Stimulated activated CD4-positive, alpha-beta T cell treated with anti-CD3 and anti-CD28 coated beads, Interleukin-12 subunit alpha, Interleukin-12 subunit beta, amount 100 ng/mL, for 24 hours (primary cell): ENCODE data around the gene APOBEC3F.

Experiments used
- DNase-seq, 2 experiments: peaks; one replicate each; pipeline ENCODE4 v3.0.0-alpha.2; 2020; ENCODE audit warnings: low read depth in 2 of 2

APOBEC3F gene

DNA sequence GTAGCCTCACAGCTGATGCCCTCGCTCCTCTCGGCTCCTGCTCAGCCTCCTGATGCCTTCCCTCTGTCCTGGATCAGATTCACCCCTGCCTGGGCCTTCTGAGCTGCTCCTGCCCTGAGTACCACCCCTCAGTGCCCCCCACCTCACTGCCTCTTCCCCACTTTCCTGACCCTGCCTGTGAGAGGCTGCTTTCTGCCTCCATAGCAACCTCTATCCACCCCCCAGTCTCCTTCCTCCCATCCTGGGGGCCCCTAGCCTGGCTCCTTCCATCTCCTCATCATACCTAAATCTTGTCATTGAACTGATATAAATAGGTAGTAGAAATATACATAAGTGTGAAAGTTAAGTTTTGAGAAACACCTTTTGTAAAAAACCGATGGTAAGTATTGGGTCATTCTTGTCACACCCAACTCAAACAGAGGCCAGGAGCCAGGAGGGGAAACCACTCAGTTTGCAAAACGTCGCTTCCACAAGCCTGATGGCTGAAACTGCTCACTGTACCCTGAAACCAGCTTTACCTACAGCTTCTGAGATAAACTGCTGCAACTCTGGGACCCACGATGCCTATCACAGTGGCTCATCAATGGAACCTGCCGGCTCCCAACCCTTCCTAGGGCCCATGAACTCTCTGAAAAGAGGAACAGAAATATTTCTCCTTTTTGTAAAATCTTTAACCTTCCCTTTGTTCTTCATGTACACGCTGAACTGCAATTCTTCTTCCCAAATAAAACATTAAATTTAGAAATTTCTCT is 51.6 kb downstream of the APOBEC3F start:
- DNase-seq, result no peak

DNA sequence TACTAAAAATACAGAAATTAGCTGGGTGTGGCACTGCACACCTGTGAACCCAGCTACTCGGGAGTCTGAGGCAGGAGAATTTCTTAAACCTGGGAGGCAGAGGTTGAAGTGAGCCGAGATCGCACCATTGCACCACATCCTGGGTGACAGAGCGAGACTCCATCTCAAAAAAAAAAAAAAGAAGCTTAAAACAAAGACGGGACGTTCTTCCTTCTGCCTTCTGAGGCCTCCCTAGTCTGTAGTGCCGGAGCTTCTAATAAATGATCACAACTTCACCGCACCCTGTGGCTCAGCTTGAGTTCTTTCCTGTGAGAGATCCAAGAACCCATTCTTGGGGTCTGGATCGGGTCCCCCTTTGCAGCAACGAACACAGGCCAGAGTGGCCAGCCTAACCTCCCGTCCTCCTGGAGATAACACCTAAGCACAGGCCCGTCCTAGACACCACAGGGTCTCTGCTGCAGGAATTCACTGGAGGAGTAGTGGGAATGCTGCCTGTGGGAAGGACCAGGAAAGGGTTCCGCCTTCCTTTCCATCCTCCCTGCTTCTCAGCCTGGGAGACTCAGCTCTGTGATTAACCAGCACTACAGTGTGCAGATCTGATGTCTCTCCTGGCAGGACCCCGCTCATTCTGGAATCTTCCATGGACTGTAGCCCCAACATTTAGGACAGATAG is 54.2 kb downstream of the APOBEC3F start:
- no peak for DNase-seq

DNA sequence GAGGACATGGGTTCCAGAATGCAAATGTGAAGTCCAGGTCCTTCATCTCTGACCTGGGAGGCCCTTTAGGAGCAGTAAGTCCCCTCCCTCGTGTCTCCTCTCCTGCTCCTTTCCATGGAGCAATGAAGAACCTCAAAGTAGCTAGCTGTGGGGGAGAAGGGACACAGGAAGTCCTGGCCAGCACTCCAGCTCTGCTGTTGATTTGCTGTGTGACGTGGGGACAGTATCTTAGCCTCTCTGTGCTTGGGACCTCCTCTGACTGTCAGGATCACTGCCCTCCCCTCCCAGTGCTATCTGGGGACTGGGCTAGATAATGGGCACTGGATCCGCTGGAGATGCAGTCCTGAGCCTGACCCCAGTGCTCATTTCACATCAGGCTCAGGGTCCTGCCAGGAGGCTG is 55.3 kb downstream of the APOBEC3F start:
- DNase-seq, result no peak

DNA sequence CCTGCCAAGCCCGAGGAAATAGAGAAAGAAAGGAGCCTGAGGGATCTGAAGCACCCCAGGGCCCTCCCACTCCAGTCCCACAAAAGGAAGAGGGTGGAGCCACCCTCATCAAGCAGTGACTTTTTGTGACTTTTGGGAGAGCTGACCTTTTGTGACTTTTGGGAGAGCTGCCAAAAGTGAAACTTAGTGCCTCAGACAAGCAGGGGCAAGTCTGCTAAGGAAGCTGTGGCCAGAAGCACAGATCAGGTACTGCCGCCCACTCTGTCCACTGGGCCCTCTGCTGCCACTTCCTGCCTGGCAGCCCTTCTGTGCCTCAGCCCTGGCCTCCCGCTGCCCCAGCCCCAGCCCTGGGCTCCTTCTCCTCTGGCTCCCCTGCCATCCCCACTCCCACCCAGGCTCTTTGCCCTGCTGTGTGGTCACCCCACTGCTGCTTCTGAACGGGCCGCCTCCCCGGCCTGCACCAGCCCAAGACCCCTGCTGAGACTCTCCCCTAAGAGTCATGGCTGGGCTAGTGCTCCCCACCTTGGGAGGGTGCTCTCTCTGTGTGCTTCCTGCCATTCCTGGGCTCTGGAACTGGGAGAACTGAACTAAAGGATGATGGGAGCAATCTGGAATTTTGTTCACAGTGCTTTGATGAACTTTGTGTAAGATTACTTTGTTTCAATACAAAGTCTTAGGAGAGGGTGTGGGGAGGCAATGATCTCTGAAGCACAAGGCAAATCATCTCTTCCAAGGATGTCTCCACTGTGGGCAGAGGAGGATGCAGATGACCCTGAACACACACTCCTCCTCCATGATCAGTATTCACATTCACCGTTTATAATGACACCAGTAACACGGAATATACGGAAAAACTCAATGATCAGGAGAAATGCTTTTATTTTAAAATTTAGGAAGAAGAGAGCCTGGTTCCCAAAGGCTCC is 56.7 kb downstream of the APOBEC3F start, which contains the start of gene APOBEC3H:
APOBEC3H (plus strand) TSS at position 147 of the 923 bp plus-strand sequence. CDS start 3,035 bp downstream, outside the sequence.
- no peak for DNase-seq

DNA sequence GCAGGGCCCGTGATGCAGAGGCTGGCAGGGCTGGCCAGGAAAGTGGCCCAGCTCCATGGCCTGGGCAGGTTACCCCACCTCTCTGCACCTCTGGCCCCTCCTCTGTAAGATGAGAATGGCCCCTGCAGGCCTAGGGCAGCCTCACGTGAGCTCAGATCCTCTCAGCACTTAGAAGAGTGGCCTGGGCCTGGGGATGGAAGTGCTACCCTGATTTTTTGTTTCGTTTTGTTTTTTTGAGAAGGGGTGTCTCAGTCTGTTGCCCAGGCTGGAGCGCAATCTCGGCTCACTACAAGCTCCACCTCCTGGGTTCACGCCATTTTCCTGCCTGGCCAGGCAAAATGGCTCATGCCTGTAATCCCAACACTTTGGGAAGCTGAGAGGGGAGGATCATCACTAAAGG is 57.4 kb downstream of the APOBEC3F start:
- DNase-seq, result no peak

DNA sequence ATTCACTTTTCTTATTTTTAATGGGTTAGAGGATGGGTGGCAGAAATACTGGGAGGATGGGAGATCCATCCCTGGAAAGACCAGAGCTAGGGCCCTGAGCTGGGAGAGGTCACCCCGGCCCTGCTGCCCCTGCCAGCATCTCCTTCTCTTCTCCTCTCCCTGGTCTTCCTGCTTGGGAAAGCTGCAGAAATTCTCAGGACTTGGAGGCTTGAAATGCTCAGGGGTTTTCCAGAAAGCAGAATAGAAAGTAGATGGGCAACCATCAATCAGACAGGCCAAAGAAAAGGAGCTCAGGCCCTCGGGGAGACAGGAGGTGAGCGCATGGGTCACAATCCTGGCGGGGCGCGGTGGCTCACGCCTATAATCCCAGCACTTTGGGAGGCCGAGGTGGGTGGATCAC is 57.9 kb downstream of the APOBEC3F start:
- no peak for DNase-seq

DNA sequence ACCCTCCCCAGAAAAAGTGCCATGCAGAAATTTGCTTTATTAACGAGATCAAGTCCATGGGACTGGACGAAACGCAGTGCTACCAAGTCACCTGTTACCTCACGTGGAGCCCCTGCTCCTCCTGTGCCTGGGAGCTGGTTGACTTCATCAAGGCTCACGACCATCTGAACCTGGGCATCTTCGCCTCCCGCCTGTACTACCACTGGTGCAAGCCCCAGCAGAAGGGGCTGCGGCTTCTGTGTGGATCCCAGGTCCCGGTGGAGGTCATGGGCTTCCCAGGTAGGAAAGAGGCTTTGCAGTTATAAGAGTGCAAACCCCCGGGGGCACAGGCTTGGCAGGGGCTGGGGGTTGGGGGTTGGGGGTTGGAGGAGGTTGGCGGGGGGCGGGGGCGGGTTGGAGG is 60.6 kb downstream of the APOBEC3F start:
- no peak for DNase-seq

DNA sequence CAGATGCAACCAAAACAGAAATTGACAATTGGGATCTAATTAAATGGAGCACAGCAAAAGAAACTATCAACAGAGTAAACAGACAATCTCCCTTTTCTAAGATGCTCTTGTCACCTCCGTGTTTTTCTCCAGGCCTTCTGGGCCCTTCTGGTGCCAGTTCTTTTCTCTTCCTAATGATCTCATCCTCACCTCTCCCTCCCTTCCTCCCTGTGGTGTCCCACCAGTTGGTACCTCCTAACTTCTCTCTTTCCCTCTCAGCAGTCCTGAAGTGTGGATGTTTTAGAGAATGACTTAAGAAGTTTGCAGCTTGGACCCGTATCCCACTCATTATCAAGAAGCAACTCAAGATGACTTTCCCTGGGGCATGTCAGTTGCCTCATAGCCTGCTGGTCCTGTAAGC is 62.8 kb downstream of the APOBEC3F start:
- DNase-seq, result no peak
